H9 (cell line): ENCODE measurements around the gene CLCN2. TPM values are rescaled to one million over a fixed set of nuclear protein-coding genes. Genes with fewer than 3 reads are reported as not detected.

Experiments
- DNase-seq: peaks from one replicate; pipeline ENCODE4 v3.0.0-alpha.2; 2017
- H2AFZ ChIP-seq: one replicate; pipeline ENCODE4 v1.6.1; 2013; ENCODE audit warnings: mild to moderate bottlenecking, low read length, control low read depth, moderate library complexity
- H2AK5ac ChIP-seq: 2 replicates; pipeline ENCODE4 v1.6.1; 2013; ENCODE audit warnings: low read length, control low read depth, mixed read lengths; ENCODE audit not compliant: insufficient read length
- H2BK120ac ChIP-seq: one replicate; pipeline ENCODE4 v1.6.1; 2013; ENCODE audit warnings: low read depth, mild to moderate bottlenecking, low read length, control low read depth, inconsistent platforms; ENCODE audit not compliant: poor library complexity, severe bottlenecking
- H2BK12ac ChIP-seq: 2 replicates; pipeline ENCODE4 v1.6.1; 2013; ENCODE audit warnings: low read length, control low read depth, mixed read lengths, low read depth; ENCODE audit not compliant: insufficient read length
- H2BK15ac ChIP-seq: 2 replicates; pipeline ENCODE4 v1.6.1; 2013; ENCODE audit warnings: low read depth, low read length, control low read depth
- H2BK20ac ChIP-seq: one replicate; pipeline ENCODE4 v1.6.1; 2013; ENCODE audit warnings: low read depth, mild to moderate bottlenecking, low read length, control low read depth, inconsistent platforms; ENCODE audit not compliant: poor library complexity, severe bottlenecking
- H2BK5ac ChIP-seq: 2 replicates; pipeline ENCODE4 v1.6.1; 2013; ENCODE audit warnings: low read length, control low read depth, mixed read lengths; ENCODE audit not compliant: insufficient read length
- H3K14ac ChIP-seq: 2 replicates; pipeline ENCODE4 v1.6.1; 2013; ENCODE audit warnings: low read length, control low read depth; ENCODE audit not compliant: insufficient read depth
- H3K18ac ChIP-seq: 2 replicates; pipeline ENCODE4 v1.6.1; 2013; ENCODE audit warnings: low read depth, mild to moderate bottlenecking, mixed read lengths, low read length, control low read depth; ENCODE audit not compliant: insufficient read length
- H3K23ac ChIP-seq: 2 replicates; pipeline ENCODE4 v1.6.1; 2013; ENCODE audit warnings: low read length, control low read depth, mixed read lengths, low read depth; ENCODE audit not compliant: insufficient read length
- H3K23me2 ChIP-seq: 2 replicates; pipeline ENCODE4 v1.6.1; 2013; ENCODE audit warnings: low read depth, mild to moderate bottlenecking, mixed read lengths, low read length, control low read depth; ENCODE audit not compliant: insufficient read length, poor library complexity, severe bottlenecking
- H3K27ac ChIP-seq: 2 replicates; pipeline ENCODE4 v1.5.1; 2013; ENCODE audit warnings: low read length, control low read depth, mixed read lengths, low read depth; ENCODE audit not compliant: insufficient read length
- H3K27me3 ChIP-seq: 2 replicates; pipeline ENCODE4 v1.6.1; 2013; ENCODE audit warnings: low read length, control low read depth, inconsistent platforms; ENCODE audit not compliant: insufficient read depth
- H3K4ac ChIP-seq: 2 replicates; pipeline ENCODE4 v1.6.1; 2013; ENCODE audit warnings: low read depth, mild to moderate bottlenecking, control low read depth, inconsistent platforms, low read length, moderate library complexity
- H3K4me1 ChIP-seq: 2 replicates; pipeline ENCODE4 v1.6.1; 2013; ENCODE audit warnings: low read length, control low read depth, inconsistent platforms; ENCODE audit not compliant: insufficient read depth
- H3K4me2 ChIP-seq: 2 replicates; pipeline ENCODE4 v1.6.1; 2013; ENCODE audit warnings: low read length, control low read depth, mixed read lengths; ENCODE audit not compliant: insufficient read length, insufficient read depth
- H3K56ac ChIP-seq: 2 replicates; pipeline ENCODE4 v1.6.1; 2013; ENCODE audit warnings: low read depth, mild to moderate bottlenecking, mixed read lengths, low read length, control low read depth; ENCODE audit not compliant: insufficient read length
- H3K79me1 ChIP-seq: 2 replicates; pipeline ENCODE4 v1.6.1; 2013; ENCODE audit warnings: low read depth, mild to moderate bottlenecking, moderate library complexity, low read length, control low read depth, inconsistent platforms; ENCODE audit not compliant: insufficient read depth, poor library complexity, severe bottlenecking
- H3K79me2 ChIP-seq: 2 replicates; pipeline ENCODE4 v1.6.1; 2013; ENCODE audit warnings: low read length, control low read depth, inconsistent platforms; ENCODE audit not compliant: insufficient read depth
- H3K9ac ChIP-seq: 2 replicates; pipeline ENCODE4 v1.6.1; 2013; ENCODE audit warnings: low read length, control low read depth, mixed read lengths; ENCODE audit not compliant: insufficient read length; ENCODE audit errors: extremely low read depth
- H3K9me3 ChIP-seq: one replicate; pipeline ENCODE4 v1.6.1; 2013; ENCODE audit warnings: low read depth, low read length, inconsistent platforms; ENCODE audit not compliant: control insufficient read depth
- H3T11ph ChIP-seq: one replicate; pipeline ENCODE4 v1.6.1; 2013; ENCODE audit warnings: mild to moderate bottlenecking, low read length, control low read depth, inconsistent platforms
- H4K20me1 ChIP-seq: one replicate; pipeline ENCODE4 v1.6.1; 2013; ENCODE audit not compliant: control insufficient read depth, insufficient read length, insufficient read depth
- H4K5ac ChIP-seq: 2 replicates; pipeline ENCODE4 v1.6.1; 2013; ENCODE audit warnings: low read depth, mild to moderate bottlenecking, mixed read lengths, low read length, control low read depth; ENCODE audit not compliant: insufficient read length
- H4K8ac ChIP-seq: replicated peaks from 2 replicates; pipeline ENCODE4 v1.6.1; 2013; ENCODE audit warnings: low read length, control low read depth, mixed read lengths, low read depth; ENCODE audit not compliant: insufficient read length
- H4K91ac ChIP-seq: 2 replicates; pipeline ENCODE4 v1.6.1; 2013; ENCODE audit warnings: low read depth, mild to moderate bottlenecking, moderate library complexity, mixed read lengths, low read length, control low read depth; ENCODE audit not compliant: insufficient read length
- H3K27ac Mint-ChIP-seq, 3 experiments: 2 replicates in 2 of 3; 3 replicates in 1 of 3; pipeline ENCODE4 v1.8.0; 2020 to 2021; ENCODE audit warnings: mixed read lengths in 3 of 3, mild to moderate bottlenecking in 1 of 3, moderate library complexity in 1 of 3
- H3K27me3 Mint-ChIP-seq: 2 replicates; pipeline ENCODE4 v1.8.0; 2021; ENCODE audit warnings: low read depth, mild to moderate bottlenecking, moderate library complexity, mixed read lengths
- H3K36me3 Mint-ChIP-seq, 3 experiments: 2 replicates in 2 of 3; 3 replicates in 1 of 3; pipeline ENCODE4 v1.8.0; 2020 to 2021; ENCODE audit warnings: low read depth in 3 of 3, mixed read lengths in 3 of 3; ENCODE audit not compliant: insufficient read depth in 1 of 3
- H3K4me1 Mint-ChIP-seq, 2 experiments: 2 replicates each; pipeline ENCODE4 v1.8.0; 2020; ENCODE audit warnings: mixed read lengths in 2 of 2
- H3K4me3 Mint-ChIP-seq, 2 experiments: 2 replicates in 1 of 2; 3 replicates in 1 of 2; pipeline ENCODE4 v1.8.0; 2020 to 2021; ENCODE audit warnings: mild to moderate bottlenecking in 2 of 2, mixed read lengths in 2 of 2, moderate library complexity in 1 of 2
- H3K9me3 Mint-ChIP-seq, 2 experiments: 2 replicates in 1 of 2; 3 replicates in 1 of 2; pipeline ENCODE4 v1.8.0; 2020; ENCODE audit warnings: mild to moderate bottlenecking in 2 of 2, mixed read lengths in 2 of 2, moderate library complexity in 1 of 2
- WGBS: extraction: QIAGEN DNeasy Blood & Tissue Kit; methylation state at CpG from one replicate; pipeline ENCODE4 v1.1.7; 2013; ENCODE audit warnings: missing lambda C conversion rate, low lambda C conversion rate, mixed read lengths; ENCODE audit not compliant: insufficient read length; ENCODE audit errors: extremely low coverage; 5-methylcytosine and 5-hydroxymethylcytosine counted together
- total RNA-seq: library from RNA; stranded (reverse); gene quantifications from 2 replicates; pipeline ENCODE4 v1.2.1, GENCODE V29; 2021
- TF ChIP-seq, protein P1 (sequence below): fragments of 200-600 bp; sonication (generic); conservative IDR thresholded peaks from 3 replicates; pipeline ENCODE4 v1.8.0; 2021; ENCODE audit warnings: antibody characterized with exemption, mild to moderate bottlenecking

The CLCN2 gene
- total RNA-seq, 1 experiment from 2014 or later = 17.2 TPM

DNA sequence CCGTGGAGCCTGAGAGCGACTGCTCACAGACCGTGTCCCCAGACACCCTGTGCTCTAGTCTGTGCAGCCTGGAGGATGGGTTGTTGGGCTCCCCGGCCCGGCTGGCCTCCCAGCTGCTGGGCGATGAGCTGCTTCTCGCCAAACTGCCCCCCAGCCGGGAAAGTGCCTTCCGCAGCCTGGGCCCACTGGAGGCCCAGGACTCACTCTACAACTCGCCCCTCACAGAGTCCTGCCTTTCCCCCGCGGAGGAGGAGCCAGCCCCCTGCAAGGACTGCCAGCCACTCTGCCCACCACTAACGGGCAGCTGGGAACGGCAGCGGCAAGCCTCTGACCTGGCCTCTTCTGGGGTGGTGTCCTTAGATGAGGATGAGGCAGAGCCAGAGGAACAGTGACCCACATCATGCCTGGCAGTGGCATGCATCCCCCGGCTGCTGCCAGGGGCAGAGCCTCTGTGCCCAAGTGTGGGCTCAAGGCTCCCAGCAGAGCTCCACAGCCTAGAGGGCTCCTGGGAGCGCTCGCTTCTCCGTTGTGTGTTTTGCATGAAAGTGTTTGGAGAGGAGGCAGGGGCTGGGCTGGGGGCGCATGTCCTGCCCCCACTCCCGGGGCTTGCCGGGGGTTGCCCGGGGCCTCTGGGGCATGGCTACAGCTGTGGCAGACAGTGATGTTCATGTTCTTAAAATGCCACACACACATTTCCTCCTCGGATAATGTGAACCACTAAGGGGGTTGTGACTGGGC is 16.7 kb downstream of the CLCN2 start:
- no peak overlapping the region for H4K91ac ChIP-seq
- no peak overlapping the region for H3K56ac ChIP-seq
- no peak overlapping the region for H3K18ac ChIP-seq
- H3K9me3 ChIP-seq = no peaks in the 10 kb centered on the region
- no peaks in the 10 kb centered on the region for H3K27me3 ChIP-seq
- H3K14ac ChIP-seq = no peak overlapping the region
- no peak overlapping the region for H2AK5ac ChIP-seq
- no peaks in the 10 kb centered on the region for H3K27me3 Mint-ChIP-seq
- no peak overlapping the region for H4K8ac ChIP-seq
- DNase-seq = no peak
- no peak overlapping the region for H2BK15ac ChIP-seq
- no peak overlapping the region for H3K27ac Mint-ChIP-seq
- H3K4me1 ChIP-seq = 0 out of 2 replicates have a peak, but pooled peaks cover 2% of the 10 kb centered on the region
- H3K27ac ChIP-seq = no peak overlapping the region
- no peak overlapping the region for H2AFZ ChIP-seq
- no peaks in the 10 kb centered on the region for H3K23me2 ChIP-seq
- H3K23ac ChIP-seq = no peak overlapping the region
- peaks cover 15 to 32% (median 22%) of the 10 kb centered on the region in 3 experiments; a peak in 6 of 7 replicates for H3K36me3 Mint-ChIP-seq
- H3K79me1 ChIP-seq = no peaks in the 10 kb centered on the region
- TF ChIP-seq, protein P1, sequence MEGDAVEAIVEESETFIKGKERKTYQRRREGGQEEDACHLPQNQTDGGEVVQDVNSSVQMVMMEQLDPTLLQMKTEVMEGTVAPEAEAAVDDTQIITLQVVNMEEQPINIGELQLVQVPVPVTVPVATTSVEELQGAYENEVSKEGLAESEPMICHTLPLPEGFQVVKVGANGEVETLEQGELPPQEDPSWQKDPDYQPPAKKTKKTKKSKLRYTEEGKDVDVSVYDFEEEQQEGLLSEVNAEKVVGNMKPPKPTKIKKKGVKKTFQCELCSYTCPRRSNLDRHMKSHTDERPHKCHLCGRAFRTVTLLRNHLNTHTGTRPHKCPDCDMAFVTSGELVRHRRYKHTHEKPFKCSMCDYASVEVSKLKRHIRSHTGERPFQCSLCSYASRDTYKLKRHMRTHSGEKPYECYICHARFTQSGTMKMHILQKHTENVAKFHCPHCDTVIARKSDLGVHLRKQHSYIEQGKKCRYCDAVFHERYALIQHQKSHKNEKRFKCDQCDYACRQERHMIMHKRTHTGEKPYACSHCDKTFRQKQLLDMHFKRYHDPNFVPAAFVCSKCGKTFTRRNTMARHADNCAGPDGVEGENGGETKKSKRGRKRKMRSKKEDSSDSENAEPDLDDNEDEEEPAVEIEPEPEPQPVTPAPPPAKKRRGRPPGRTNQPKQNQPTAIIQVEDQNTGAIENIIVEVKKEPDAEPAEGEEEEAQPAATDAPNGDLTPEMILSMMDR = no peak
- no peak overlapping the region for H3T11ph ChIP-seq
- no peak overlapping the region for H2BK20ac ChIP-seq
- no peak overlapping the region for H3K4me2 ChIP-seq
- H3K9me3 Mint-ChIP-seq = no peaks in the 10 kb centered on the region; a peak in 1 of 5 replicates
- H3K9ac ChIP-seq = no peak overlapping the region
- H2BK120ac ChIP-seq = no peak overlapping the region
- H4K20me1 ChIP-seq = no peaks in the 10 kb centered on the region
- no peaks in the 10 kb centered on the region for H3K79me2 ChIP-seq
- H2BK12ac ChIP-seq = no peak overlapping the region
- H3K4me3 Mint-ChIP-seq = no peak overlapping the region
- H3K4ac ChIP-seq = no peak overlapping the region
- H4K5ac ChIP-seq = no peak overlapping the region
- WGBS = no CpG with 5 or more reads among the region's 24 CpGs
- H3K4me1 Mint-ChIP-seq = peaks cover 8 to 9% of the 10 kb centered on the region in 2 experiments
- no peak overlapping the region for H2BK5ac ChIP-seq
